Suprapubic skin (tissue), 3 donors: ENCODE results near the gene CACNA2D3.

ENCODE experiments used
- CTCF ChIP-seq, 2 donors: fragments of 200-600 bp in 1 of 2; fragments of 450-650 bp in 1 of 2; sonication (generic) in 1 of 2; IDR thresholded peaks; one replicate each; pipeline ENCODE4 v1.5.1; 2016 to 2019; ENCODE audit warnings: antibody characterized with exemption in 2 of 2, mild to moderate bottlenecking in 1 of 2, moderate library complexity in 1 of 2
- EP300 ChIP-seq: sonication (generic); formaldehyde crosslinking; IDR thresholded peaks from one replicate; pipeline ENCODE4 v1.6.1; 2017; ENCODE audit warnings: antibody characterized with exemption

GRCh38 chr3:54127499-54128056 lies 5.2 kb downstream of the CACNA2D3 start:
- TF ChIP-seq CTCF (IDR thresholded peaks at IDR 0.05) (no peak), EP300 (no peak)
